Spleen (tissue), 11 donors: ENCODE results near the gene FAM131C. TPM values are rescaled to one million over a fixed set of nuclear protein-coding genes. Genes with fewer than 3 reads are reported as not detected.

Experiments used
- DNase-seq: peaks from one replicate; pipeline ENCODE4 v3.0.0-alpha.2; 2020
- H3K27ac ChIP-seq, 8 donors: fragments of 200-600 bp; sonication (generic) in 7 of 8; 1 replicate in 4 of 8; 2 replicates in 4 of 8; pipeline versions ENCODE4 v1.5.0 to v1.8.0; 2016 to 2021; ENCODE audit warnings: inconsistent platforms in 4 of 8, mild to moderate bottlenecking in 4 of 8, moderate library complexity in 1 of 8
- H3K27me3 ChIP-seq, 7 donors: fragments of 200-600 bp; sonication (generic) in 6 of 7; replicated peaks in 1 of 7; 1 replicate in 4 of 7; 2 replicates in 3 of 7; pipeline versions ENCODE4 v1.5.0 to v1.8.0; 2016 to 2021; ENCODE audit warnings: inconsistent platforms in 3 of 7, mild to moderate bottlenecking in 1 of 7
- H3K36me3 ChIP-seq, 6 donors: fragments of 200-600 bp; sonication (generic) in 5 of 6; 1 replicate in 4 of 6; 2 replicates in 2 of 6; pipeline versions ENCODE4 v1.5.0 to v1.8.0; 2016 to 2021; ENCODE audit warnings: inconsistent platforms in 2 of 6
- H3K4me1 ChIP-seq, 6 donors: fragments of 200-600 bp; sonication (generic) in 5 of 6; 1 replicate in 3 of 6; 2 replicates in 3 of 6; pipeline versions ENCODE4 v1.5.0 to v1.8.0; 2016 to 2021; ENCODE audit warnings: inconsistent platforms in 3 of 6
- H3K4me3 ChIP-seq, 8 donors: fragments of 200-600 bp; sonication (generic) in 7 of 8; 1 replicate in 4 of 8; 2 replicates in 4 of 8; pipeline versions ENCODE4 v1.5.0 to v1.8.0; 2016 to 2021; ENCODE audit warnings: inconsistent platforms in 4 of 8, mild to moderate bottlenecking in 4 of 8, moderate library complexity in 2 of 8
- H3K9me3 ChIP-seq, 8 donors: fragments of 200-600 bp; sonication (generic) in 7 of 8; 1 replicate in 4 of 8; 2 replicates in 4 of 8; pipeline versions ENCODE4 v1.5.0 to v1.8.0; 2016 to 2021; ENCODE audit warnings: inconsistent platforms in 4 of 8
- CTCF ChIP-seq, 11 experiments: fragments of 200-600 bp in 7 of 11; fragments of 450-650 bp in 4 of 11; sonication (generic) in 4 of 11; IDR thresholded peaks in 8 of 11; conservative IDR thresholded peaks in 3 of 11; 1 replicate in 7 of 11; 2 replicates in 4 of 11; pipeline versions ENCODE4 v1.4.0 to v1.8.0; 2016 to 2021; ENCODE audit warnings: antibody characterized with exemption in 11 of 11, inconsistent platforms in 4 of 11, mild to moderate bottlenecking in 1 of 11
- POLR2A ChIP-seq, 3 donors: fragments of 450-650 bp; IDR thresholded peaks; one replicate each; pipeline ENCODE4 v1.5.1; 2017; ENCODE audit warnings: antibody characterized with exemption in 3 of 3, mild to moderate bottlenecking in 1 of 3
- POLR2AphosphoS5 ChIP-seq, 3 donors: sonication (generic); formaldehyde crosslinking; IDR thresholded peaks; one replicate each; pipeline ENCODE4 v1.5.1; 2017; ENCODE audit warnings: antibody characterized with exemption in 3 of 3
- WGBS, 5 donors: extraction: QIAGEN DNeasy Blood & Tissue Kit in 3 of 5; methylation state at CpG; one replicate each; pipeline versions ENCODE4 v1.1.5 to v1.1.7; 2013 to 2018; 5-methylcytosine and 5-hydroxymethylcytosine counted together
- intact Hi-C: fragments of 100-400 bp; cut with DNase I; formaldehyde crosslinking; loops from one replicate; pipeline ENCODE4 v1.15.0; 2023; ENCODE audit warnings: low total_unique reads
- polyA plus RNA-seq, 3 donors: library from polyadenylated mRNA; stranded (reverse); fragments of 200-250 nt; gene quantifications; one replicate each; pipeline ENCODE4 v1.2.1, GENCODE V29; 2013
- total RNA-seq, 7 donors: library from RNA; depleted of rRNA in 3 of 7; stranded (reverse); fragments of >200 nt in 3 of 7; fragmentation: NEBNext Ultra II Directional in 4 of 7; extraction: Animal tissue kit (Norgen Biotek cat#: 25700) in 4 of 7; gene quantifications; one replicate each; pipeline versions ENCODE4 v1.1.0 to v1.2.1, GENCODE V29; 2016 to 2021
- donor health status: healthy with polysubstance abuse.
- donor health status: DM: no; HTN: no; CAD: no; lungs with moderate emphysema.
- donor health status: DM: no; HTN: no; CAD: no.
- donor health status: Bipolar disorder and iron deficiency.
- donor health status: healthy.
- donor health status: DM: no; HTN: no; CAD: no.
- donor health status: DM: yes; HTN: yes; CAD: no.

Gene FAM131C
- total and polyA plus RNA-seq, 10 donors = 0.11 to 0.47 TPM; not detected in 8

DNA sequence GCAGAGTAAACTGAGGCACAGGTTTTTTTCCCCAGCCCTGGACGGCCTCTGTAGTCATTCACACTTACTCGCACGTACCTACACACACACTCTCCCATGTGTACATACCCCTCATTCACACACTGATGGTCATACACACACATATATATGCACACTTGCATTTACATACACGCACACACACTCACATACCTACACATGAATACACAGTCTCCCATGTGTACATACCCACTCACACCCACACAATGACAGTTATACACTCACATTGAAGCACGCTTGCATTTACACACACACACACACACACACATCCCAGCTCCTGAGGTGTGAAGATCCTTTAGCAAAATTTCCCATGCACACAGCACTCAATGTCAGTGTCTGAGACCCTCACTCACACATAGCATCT lies 766 bp upstream of the FAM131C start:
- intact Hi-C loops = no loop called here
- WGBS, 5 donors = 83 to 87% (median 86%) methylated on average over 5 of the region's 5 CpGs

DNA sequence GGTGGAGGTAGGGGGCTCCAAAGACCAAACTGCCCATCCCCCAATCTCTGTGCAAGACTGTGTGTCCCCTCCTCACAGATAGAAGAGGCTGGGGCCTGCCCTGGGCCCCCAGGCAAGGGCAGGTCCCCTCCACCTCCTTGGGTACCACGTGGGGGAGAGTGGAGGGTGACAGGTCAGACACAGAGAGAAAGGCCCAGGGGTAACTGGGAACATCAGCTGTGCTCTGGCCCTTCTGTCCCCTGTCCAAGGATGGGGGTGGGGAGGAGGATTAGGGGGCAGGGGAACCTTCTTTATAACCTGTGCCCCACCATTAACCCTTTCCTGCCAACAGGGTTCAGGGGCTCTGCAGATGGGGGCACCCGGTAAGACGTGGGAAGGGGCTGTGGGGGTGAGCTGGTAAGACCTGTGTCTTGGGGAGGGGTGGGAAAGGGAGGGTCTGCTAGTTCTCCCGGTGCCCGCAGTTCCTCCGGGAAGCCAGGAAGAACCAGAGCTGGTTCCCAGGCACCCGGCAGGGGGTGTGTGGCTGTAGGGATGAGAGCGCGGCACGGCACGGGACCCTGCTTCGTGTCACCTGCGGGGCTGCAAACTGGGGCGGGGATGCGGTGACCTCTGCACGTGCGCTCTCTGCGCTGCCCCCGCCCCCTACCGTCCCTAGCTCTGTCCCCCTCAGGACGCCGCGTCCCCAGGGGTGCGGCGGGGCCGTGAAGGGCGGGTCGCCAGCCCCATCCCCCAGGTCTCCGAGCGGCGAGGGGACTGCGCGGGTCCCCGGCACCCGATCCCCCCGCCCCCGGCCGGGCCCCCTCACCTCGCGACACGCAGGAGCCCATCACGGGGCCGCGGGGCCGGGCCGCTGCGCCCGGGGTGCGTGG lies 601 bp downstream of the FAM131C start:
- H3K27ac ChIP-seq = no peak overlapping the region
- WGBS, 5 donors = 7 to 35% (median 11%) methylated on average over 7 to 49 of the region's 49 CpGs
- H3K36me3 ChIP-seq = no peaks in the 10 kb centered on the region
- intact Hi-C loops = no loop called here
- H3K27me3 ChIP-seq = peaks cover 0 to 50% (median 13%) of the 10 kb centered on the region in 7 donors
- H3K4me1 ChIP-seq = peaks cover 6 to 54% (median 27%) of the 10 kb centered on the region in 6 donors
- no peak for DNase-seq
- H3K4me3 ChIP-seq = peak overlapping the region in 7 of 8 donors; percentile 13 to 67 (median 34)
- H3K9me3 ChIP-seq = no peaks in the 10 kb centered on the region
- TF ChIP-seq POLR2A (IDR thresholded peaks at IDR 0.05) (no peak), POLR2AphosphoS5 (IDR thresholded peaks at IDR 0.05) (no peak), CTCF (IDR thresholded peaks at IDR 0.05 in 8 of 11, conservative IDR thresholded peaks at IDR 0.05 in 3 of 11) (no peak)

More for the DNA sequence above, 766 bp upstream of the FAM131C start:
- Histone ChIP-seq H3K27ac (no peak overlapping the region), H3K9me3 (no peaks in the 10 kb centered on the region), H3K27me3 (peaks cover 0 to 50% (median 13%) of the 10 kb centered on the region in 7 donors), H3K4me1 (peaks cover 6 to 48% (median 24%) of the 10 kb centered on the region in 6 donors), H3K36me3 (no peaks in the 10 kb centered on the region), H3K4me3 (peak overlapping the region in 1 of 8 donors; percentile 67)
- no peak for TF ChIP-seq CTCF (IDR thresholded peaks at IDR 0.05 in 8 of 11, conservative IDR thresholded peaks at IDR 0.05 in 3 of 11)
- no peak for TF ChIP-seq POLR2AphosphoS5 (IDR thresholded peaks at IDR 0.05)
- no peak for TF ChIP-seq POLR2A (IDR thresholded peaks at IDR 0.05)
- no peak for DNase-seq

DNA sequence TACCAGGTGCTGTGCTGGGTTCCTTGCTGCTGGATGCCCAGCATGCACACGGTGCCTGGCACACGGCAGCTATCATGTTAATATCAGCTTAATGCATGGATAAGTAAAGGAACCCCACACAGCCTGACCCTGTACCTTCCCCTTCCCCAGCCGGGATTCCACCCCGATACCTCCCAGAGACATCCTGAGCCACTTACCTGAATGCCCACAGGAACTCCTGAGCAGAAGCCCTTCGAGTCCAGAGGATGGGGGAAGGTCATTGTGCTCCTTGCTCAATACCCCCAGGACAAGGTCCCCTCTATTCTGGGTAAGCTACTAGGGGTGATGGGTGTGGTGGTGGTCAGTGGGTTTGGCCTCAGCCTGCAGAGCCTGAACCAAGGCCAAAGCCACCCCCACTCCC lies 1.4 kb downstream of the FAM131C start:
- 74 to 87% (median 78%) methylated on average over 5 of the region's 5 CpGs for WGBS, 5 donors
- peaks cover 6 to 60% (median 29%) of the 10 kb centered on the region in 6 donors for H3K4me1 ChIP-seq
- H3K27me3 ChIP-seq = peaks cover 0 to 50% (median 13%) of the 10 kb centered on the region in 7 donors
- no peaks in the 10 kb centered on the region for H3K36me3 ChIP-seq
- DNase-seq = no peak
- H3K4me3 ChIP-seq = no peak overlapping the region
- no peak overlapping the region for H3K27ac ChIP-seq
- no peak for TF ChIP-seq POLR2A (IDR thresholded peaks at IDR 0.05)
- TF ChIP-seq POLR2AphosphoS5 (IDR thresholded peaks at IDR 0.05) = no peak
- no peak for TF ChIP-seq CTCF (IDR thresholded peaks at IDR 0.05 in 8 of 11, conservative IDR thresholded peaks at IDR 0.05 in 3 of 11)
- intact Hi-C loops = no loop called here
- H3K9me3 ChIP-seq = no peaks in the 10 kb centered on the region

DNA sequence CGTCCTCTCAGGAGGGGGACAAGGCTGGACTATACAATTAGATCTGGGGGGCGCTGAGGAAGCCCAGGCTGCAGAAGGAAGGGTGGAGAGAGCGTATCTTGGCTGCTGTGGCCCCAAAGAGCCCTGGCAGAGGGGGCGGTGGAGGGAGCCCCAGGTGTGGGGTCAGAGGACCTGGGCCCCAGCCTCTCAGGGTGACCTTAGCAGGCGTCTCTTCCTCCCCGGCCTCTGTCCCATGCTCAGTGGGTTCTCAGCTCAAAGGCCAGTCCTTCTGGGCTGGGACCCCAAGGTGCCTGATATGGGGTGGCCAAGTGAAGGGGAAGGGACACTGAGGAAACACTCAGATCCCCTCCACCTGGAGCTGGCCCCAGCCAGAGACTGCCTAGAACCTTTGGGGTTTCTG lies 1.8 kb downstream of the FAM131C start:
- Histone ChIP-seq H3K9me3 (no peaks in the 10 kb centered on the region), H3K4me1 (peaks cover 6 to 60% (median 29%) of the 10 kb centered on the region in 6 donors), H3K36me3 (no peaks in the 10 kb centered on the region), H3K27ac (no peak overlapping the region), H3K27me3 (peaks cover 0 to 50% (median 13%) of the 10 kb centered on the region in 7 donors), H3K4me3 (no peak overlapping the region)
- no peak for TF ChIP-seq POLR2AphosphoS5 (IDR thresholded peaks at IDR 0.05)
- TF ChIP-seq CTCF (IDR thresholded peaks at IDR 0.05 in 8 of 11, conservative IDR thresholded peaks at IDR 0.05 in 3 of 11) = no peak
- TF ChIP-seq POLR2A (IDR thresholded peaks at IDR 0.05) = no peak
- 88 to 97% (median 93%) methylated on average over 4 to 6 of the region's 6 CpGs for WGBS, 5 donors
- no peak for DNase-seq
- intact Hi-C loops = no loop called here
